SK-N-SH treated with all-trans-retinoic acid at 6 μM for 48 hours (cell line): Measurements from ENCODE around the gene C5AR1.

Source experiments
- ATAC-seq: fragments of 200-7000 bp; cut with Tn5 transposase; 3 replicates; pipeline ENCODE4 v1.9.1; 2020; ENCODE audit warnings: mild to moderate bottlenecking, moderate library complexity
- ARNTL ChIP-seq: fragments of 450-650 bp; formaldehyde crosslinking; IDR thresholded peaks from 2 replicates; pipeline ENCODE4 v1.5.0; 2020; ENCODE audit warnings: low read depth, mild to moderate bottlenecking, moderate library complexity, borderline replicate concordance
- BACH2 ChIP-seq: fragments of 250-450 bp; sonication (Bioruptor Pico); IDR thresholded peaks from 2 replicates; pipeline ENCODE4 v1.9.0; 2021; ENCODE audit warnings: mild to moderate bottlenecking, borderline replicate concordance
- CSDC2 ChIP-seq: fragments of 250-450 bp; sonication (Bioruptor Pico); IDR thresholded peaks from 2 replicates; pipeline ENCODE4 v1.5.0; 2020; ENCODE audit warnings: mild to moderate bottlenecking, moderate library complexity
- ESRRG ChIP-seq: fragments of 250-450 bp; sonication (Bioruptor Pico); IDR thresholded peaks from 2 replicates; pipeline ENCODE4 v1.6.1; 2021; ENCODE audit warnings: mild to moderate bottlenecking
- GLIS3 ChIP-seq: fragments of 250-450 bp; sonication (Bioruptor Pico); IDR thresholded peaks from 2 replicates; pipeline ENCODE4 v1.5.0; 2020; ENCODE audit warnings: mild to moderate bottlenecking, moderate library complexity
- ISL1 ChIP-seq: fragments of 250-450 bp; sonication (Bioruptor Pico); IDR thresholded peaks from 2 replicates; pipeline ENCODE4 v2.1.2; 2022; ENCODE audit warnings: mild to moderate bottlenecking, moderate library complexity
- PPARA ChIP-seq: fragments of 250-450 bp; sonication (Bioruptor Pico); IDR thresholded peaks from 2 replicates; pipeline ENCODE4 v1.5.0; 2020; ENCODE audit warnings: mild to moderate bottlenecking, borderline replicate concordance
- RARB ChIP-seq: fragments of 250-450 bp; sonication (Bioruptor Pico); IDR thresholded peaks from 2 replicates; pipeline ENCODE4 v1.8.0; 2021; ENCODE audit warnings: mild to moderate bottlenecking, moderate library complexity
- SNAI2 ChIP-seq: fragments of 250-450 bp; sonication (Bioruptor Pico); IDR thresholded peaks from 2 replicates; pipeline ENCODE4 v1.5.0; 2020; ENCODE audit warnings: mild to moderate bottlenecking, moderate library complexity
- TCF4 ChIP-seq: fragments of 250-450 bp; sonication (Bioruptor Pico); IDR thresholded peaks from 2 replicates; pipeline ENCODE4 v1.8.0; 2021; ENCODE audit warnings: mild to moderate bottlenecking, moderate library complexity, borderline replicate concordance
- TOX ChIP-seq: fragments of 250-450 bp; sonication (Bioruptor Pico); IDR thresholded peaks from 2 replicates; pipeline ENCODE4 v1.8.0; 2021; ENCODE audit warnings: mild to moderate bottlenecking, moderate library complexity, borderline replicate concordance
- ZC3H10 ChIP-seq: fragments of 250-450 bp; sonication (Bioruptor Pico); IDR thresholded peaks from 2 replicates; pipeline ENCODE4 v1.5.1; 2021; ENCODE audit warnings: mild to moderate bottlenecking, moderate library complexity
- ZFP3 ChIP-seq: fragments of 250-450 bp; sonication (Bioruptor Pico); IDR thresholded peaks from 2 replicates; pipeline ENCODE4 v1.5.0; 2020; ENCODE audit warnings: mild to moderate bottlenecking, moderate library complexity
- ZFP30 ChIP-seq: fragments of 450-650 bp; formaldehyde crosslinking; IDR thresholded peaks from 2 replicates; pipeline ENCODE4 v1.5.0; 2022; ENCODE audit warnings: mild to moderate bottlenecking, moderate library complexity
- ZNF565 ChIP-seq: fragments of 450-650 bp; formaldehyde crosslinking; conservative IDR thresholded peaks from 2 replicates; pipeline ENCODE4 v1.5.0; 2020; ENCODE audit warnings: low read depth, mild to moderate bottlenecking, moderate library complexity
- ZNF70 ChIP-seq: fragments of 450-650 bp; formaldehyde crosslinking; IDR thresholded peaks from 2 replicates; pipeline ENCODE4 v1.5.0; 2020; ENCODE audit warnings: mild to moderate bottlenecking, moderate library complexity
- ZNF8 ChIP-seq: fragments of 450-650 bp; formaldehyde crosslinking; IDR thresholded peaks from 2 replicates; pipeline ENCODE4 v1.5.0; 2020; ENCODE audit warnings: mild to moderate bottlenecking, moderate library complexity
- TF ChIP-seq, protein P1 (sequence below): fragments of 250-450 bp; sonication (Bioruptor Pico); IDR thresholded peaks from 2 replicates; pipeline ENCODE4 v1.5.0; 2020; ENCODE audit warnings: mild to moderate bottlenecking, moderate library complexity
- TF ChIP-seq, protein P2 (sequence below): fragments of 250-450 bp; sonication (Bioruptor Pico); IDR thresholded peaks from 2 replicates; pipeline ENCODE4 v1.8.0; 2020; ENCODE audit warnings: mild to moderate bottlenecking, moderate library complexity, borderline replicate concordance
- TF ChIP-seq, protein P3 (sequence below): fragments of 250-450 bp; sonication (Bioruptor Pico); IDR thresholded peaks from 2 replicates; pipeline ENCODE4 v1.5.1; 2020; ENCODE audit warnings: low read depth, mild to moderate bottlenecking, moderate library complexity
- TF ChIP-seq, protein P4 (sequence below): fragments of 250-450 bp; sonication (Bioruptor Pico); IDR thresholded peaks from 2 replicates; pipeline ENCODE4 v1.5.1; 2021; ENCODE audit warnings: mild to moderate bottlenecking, moderate library complexity
- TF ChIP-seq, protein P5 (sequence below): fragments of 250-450 bp; sonication (Bioruptor Pico); IDR thresholded peaks from 2 replicates; pipeline ENCODE4 v1.8.0; 2021; ENCODE audit warnings: low read depth, mild to moderate bottlenecking, moderate library complexity, borderline replicate concordance

C5AR1 gene

DNA sequence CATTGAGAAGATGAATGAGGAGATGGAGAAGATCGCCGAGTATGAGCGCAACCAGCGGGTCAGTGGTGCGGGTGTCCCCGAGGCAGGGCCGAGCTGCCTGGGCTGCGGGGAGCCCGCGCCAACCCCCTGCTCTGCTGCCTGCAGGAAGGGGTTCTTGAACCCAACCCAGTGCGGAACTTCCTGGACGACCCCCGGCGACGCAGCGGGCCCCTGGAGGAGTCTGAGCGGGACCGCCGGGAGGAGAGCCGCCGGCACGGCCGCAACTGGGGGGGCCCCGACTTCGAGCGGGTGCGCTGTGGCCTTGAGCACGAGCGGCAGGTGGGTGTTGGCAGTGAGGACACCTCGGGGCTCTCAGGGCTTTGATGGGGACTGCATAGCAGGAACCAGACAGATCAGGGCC is 45.0 kb upstream of the C5AR1 start:
- TF ChIP-seq ARNTL (CRISPR knock-in tag): no peak
- TF ChIP-seq, protein P1, sequence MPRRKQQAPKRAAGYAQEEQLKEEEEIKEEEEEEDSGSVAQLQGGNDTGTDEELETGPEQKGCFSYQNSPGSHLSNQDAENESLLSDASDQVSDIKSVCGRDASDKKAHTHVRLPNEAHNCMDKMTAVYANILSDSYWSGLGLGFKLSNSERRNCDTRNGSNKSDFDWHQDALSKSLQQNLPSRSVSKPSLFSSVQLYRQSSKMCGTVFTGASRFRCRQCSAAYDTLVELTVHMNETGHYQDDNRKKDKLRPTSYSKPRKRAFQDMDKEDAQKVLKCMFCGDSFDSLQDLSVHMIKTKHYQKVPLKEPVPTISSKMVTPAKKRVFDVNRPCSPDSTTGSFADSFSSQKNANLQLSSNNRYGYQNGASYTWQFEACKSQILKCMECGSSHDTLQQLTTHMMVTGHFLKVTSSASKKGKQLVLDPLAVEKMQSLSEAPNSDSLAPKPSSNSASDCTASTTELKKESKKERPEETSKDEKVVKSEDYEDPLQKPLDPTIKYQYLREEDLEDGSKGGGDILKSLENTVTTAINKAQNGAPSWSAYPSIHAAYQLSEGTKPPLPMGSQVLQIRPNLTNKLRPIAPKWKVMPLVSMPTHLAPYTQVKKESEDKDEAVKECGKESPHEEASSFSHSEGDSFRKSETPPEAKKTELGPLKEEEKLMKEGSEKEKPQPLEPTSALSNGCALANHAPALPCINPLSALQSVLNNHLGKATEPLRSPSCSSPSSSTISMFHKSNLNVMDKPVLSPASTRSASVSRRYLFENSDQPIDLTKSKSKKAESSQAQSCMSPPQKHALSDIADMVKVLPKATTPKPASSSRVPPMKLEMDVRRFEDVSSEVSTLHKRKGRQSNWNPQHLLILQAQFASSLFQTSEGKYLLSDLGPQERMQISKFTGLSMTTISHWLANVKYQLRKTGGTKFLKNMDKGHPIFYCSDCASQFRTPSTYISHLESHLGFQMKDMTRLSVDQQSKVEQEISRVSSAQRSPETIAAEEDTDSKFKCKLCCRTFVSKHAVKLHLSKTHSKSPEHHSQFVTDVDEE (CRISPR knock-in tag): no peak
- no peak for TF ChIP-seq ESRRG (CRISPR knock-in tag)
- no peak for TF ChIP-seq BACH2 (CRISPR knock-in tag)
- no peak for TF ChIP-seq ZNF8
- TF ChIP-seq TCF4 (CRISPR knock-in tag): no peak
- no peak for TF ChIP-seq ZNF565
- no peak for TF ChIP-seq PPARA (CRISPR knock-in tag)
- no peak for TF ChIP-seq GLIS3 (CRISPR knock-in tag)
- no peak for TF ChIP-seq TOX (CRISPR knock-in tag)
- TF ChIP-seq, protein P2, sequence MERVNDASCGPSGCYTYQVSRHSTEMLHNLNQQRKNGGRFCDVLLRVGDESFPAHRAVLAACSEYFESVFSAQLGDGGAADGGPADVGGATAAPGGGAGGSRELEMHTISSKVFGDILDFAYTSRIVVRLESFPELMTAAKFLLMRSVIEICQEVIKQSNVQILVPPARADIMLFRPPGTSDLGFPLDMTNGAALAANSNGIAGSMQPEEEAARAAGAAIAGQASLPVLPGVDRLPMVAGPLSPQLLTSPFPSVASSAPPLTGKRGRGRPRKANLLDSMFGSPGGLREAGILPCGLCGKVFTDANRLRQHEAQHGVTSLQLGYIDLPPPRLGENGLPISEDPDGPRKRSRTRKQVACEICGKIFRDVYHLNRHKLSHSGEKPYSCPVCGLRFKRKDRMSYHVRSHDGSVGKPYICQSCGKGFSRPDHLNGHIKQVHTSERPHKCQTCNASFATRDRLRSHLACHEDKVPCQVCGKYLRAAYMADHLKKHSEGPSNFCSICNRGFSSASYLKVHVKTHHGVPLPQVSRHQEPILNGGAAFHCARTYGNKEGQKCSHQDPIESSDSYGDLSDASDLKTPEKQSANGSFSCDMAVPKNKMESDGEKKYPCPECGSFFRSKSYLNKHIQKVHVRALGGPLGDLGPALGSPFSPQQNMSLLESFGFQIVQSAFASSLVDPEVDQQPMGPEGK (CRISPR knock-in tag): no peak
- TF ChIP-seq, protein P3, sequence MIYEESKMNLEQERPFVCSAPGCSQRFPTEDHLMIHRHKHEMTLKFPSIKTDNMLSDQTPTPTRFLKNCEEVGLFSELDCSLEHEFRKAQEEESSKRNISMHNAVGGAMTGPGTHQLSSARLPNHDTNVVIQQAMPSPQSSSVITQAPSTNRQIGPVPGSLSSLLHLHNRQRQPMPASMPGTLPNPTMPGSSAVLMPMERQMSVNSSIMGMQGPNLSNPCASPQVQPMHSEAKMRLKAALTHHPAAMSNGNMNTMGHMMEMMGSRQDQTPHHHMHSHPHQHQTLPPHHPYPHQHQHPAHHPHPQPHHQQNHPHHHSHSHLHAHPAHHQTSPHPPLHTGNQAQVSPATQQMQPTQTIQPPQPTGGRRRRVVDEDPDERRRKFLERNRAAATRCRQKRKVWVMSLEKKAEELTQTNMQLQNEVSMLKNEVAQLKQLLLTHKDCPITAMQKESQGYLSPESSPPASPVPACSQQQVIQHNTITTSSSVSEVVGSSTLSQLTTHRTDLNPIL (CRISPR knock-in tag): no peak
- TF ChIP-seq ZFP3 (CRISPR knock-in tag): no peak
- no peak for TF ChIP-seq ISL1 (CRISPR knock-in tag)
- no peak for TF ChIP-seq RARB (CRISPR knock-in tag)
- TF ChIP-seq, protein P4, sequence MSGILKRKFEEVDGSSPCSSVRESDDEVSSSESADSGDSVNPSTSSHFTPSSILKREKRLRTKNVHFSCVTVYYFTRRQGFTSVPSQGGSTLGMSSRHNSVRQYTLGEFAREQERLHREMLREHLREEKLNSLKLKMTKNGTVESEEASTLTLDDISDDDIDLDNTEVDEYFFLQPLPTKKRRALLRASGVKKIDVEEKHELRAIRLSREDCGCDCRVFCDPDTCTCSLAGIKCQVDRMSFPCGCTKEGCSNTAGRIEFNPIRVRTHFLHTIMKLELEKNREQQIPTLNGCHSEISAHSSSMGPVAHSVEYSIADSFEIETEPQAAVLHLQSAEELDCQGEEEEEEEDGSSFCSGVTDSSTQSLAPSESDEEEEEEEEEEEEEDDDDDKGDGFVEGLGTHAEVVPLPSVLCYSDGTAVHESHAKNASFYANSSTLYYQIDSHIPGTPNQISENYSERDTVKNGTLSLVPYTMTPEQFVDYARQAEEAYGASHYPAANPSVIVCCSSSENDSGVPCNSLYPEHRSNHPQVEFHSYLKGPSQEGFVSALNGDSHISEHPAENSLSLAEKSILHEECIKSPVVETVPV (CRISPR knock-in tag): no peak
- TF ChIP-seq CSDC2 (CRISPR knock-in tag): no peak
- no peak for TF ChIP-seq ZNF70 (CRISPR knock-in tag)
- no peak for ATAC-seq

DNA sequence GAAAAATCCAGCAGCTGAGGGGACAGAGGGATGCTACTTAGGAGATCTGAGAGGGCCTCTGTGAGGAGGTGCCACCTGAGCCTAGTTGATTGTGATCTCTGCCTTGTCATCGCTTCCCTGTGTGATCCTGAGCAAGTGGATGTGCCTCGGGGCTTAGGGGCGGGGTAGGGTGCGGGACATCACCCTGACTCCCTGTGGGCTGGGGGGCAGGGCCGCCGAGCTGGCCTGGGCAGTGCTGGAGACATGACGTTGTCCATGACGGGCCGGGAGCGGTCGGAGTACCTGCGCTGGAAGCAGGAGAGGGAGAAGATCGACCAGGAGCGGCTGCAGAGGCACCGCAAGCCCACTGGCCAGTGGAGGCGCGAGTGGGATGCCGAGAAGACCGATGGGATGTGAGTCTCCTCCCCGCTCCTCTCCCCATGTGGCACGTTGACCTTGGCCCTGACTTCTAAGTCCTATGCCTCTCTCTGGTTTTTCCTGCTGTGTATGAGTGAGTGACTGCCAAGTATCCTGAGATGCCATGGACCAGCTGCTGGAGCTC is 43.2 kb upstream of the C5AR1 start:
- TF ChIP-seq ZFP3 (CRISPR knock-in tag): no peak
- no peak for TF ChIP-seq ESRRG (CRISPR knock-in tag)
- TF ChIP-seq ZNF565: no peak
- TF ChIP-seq ZFP30 (CRISPR knock-in tag): no peak
- TF ChIP-seq, protein P4 (CRISPR knock-in tag): no peak
- TF ChIP-seq TOX (CRISPR knock-in tag): no peak
- TF ChIP-seq, protein P3 (CRISPR knock-in tag): no peak
- no peak for TF ChIP-seq ARNTL (CRISPR knock-in tag)
- TF ChIP-seq, protein P5, sequence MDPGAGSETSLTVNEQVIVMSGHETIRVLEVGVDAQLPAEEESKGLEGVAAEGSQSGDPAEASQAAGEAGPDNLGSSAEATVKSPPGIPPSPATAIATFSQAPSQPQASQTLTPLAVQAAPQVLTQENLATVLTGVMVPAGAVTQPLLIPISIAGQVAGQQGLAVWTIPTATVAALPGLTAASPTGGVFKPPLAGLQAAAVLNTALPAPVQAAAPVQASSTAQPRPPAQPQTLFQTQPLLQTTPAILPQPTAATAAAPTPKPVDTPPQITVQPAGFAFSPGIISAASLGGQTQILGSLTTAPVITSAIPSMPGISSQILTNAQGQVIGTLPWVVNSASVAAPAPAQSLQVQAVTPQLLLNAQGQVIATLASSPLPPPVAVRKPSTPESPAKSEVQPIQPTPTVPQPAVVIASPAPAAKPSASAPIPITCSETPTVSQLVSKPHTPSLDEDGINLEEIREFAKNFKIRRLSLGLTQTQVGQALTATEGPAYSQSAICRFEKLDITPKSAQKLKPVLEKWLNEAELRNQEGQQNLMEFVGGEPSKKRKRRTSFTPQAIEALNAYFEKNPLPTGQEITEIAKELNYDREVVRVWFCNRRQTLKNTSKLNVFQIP (CRISPR knock-in tag): no peak
- TF ChIP-seq BACH2 (CRISPR knock-in tag): no peak
- no peak for TF ChIP-seq ZC3H10 (CRISPR knock-in tag)
- no peak for TF ChIP-seq RARB (CRISPR knock-in tag)
- TF ChIP-seq, protein P1 (CRISPR knock-in tag): no peak
- TF ChIP-seq ZNF8: no peak
- TF ChIP-seq SNAI2 (CRISPR knock-in tag): no peak

More for the DNA sequence above, 43.2 kb upstream of the C5AR1 start:
- ATAC-seq: no peak
